ENCODE data around the gene SPATA17.
"Not testable (repeated sequence)": the region's sequence is repeated elsewhere in the genome, so short reads cannot be mapped to it uniquely, and the experiment has no call there.

SPATA17 gene, protein sequence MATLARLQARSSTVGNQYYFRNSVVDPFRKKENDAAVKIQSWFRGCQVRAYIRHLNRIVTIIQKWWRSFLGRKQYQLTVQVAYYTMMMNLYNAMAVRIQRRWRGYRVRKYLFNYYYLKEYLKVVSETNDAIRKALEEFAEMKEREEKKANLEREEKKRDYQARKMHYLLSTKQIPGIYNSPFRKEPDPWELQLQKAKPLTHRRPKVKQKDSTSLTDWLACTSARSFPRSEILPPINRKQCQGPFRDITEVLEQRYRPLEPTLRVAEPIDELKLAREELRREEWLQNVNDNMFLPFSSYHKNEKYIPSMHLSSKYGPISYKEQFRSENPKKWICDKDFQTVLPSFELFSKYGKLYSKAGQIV
- 0 reads per million in 2 donors for total RNA-seq

- DNase-seq = peak; percentile 61
Measured at GRCh38 chr1:217630711-217631591, at the start of gene SPATA17, which contains the start of gene GPATCH2. TSS of gene SPATA17 (plus strand) at chr1:217631344. CDS start at chr1:217631379, 35 bp downstream. TSS of gene GPATCH2 (minus strand) at chr1:217631090. CDS start at chr1:217630971, 119 bp downstream.

DNA sequence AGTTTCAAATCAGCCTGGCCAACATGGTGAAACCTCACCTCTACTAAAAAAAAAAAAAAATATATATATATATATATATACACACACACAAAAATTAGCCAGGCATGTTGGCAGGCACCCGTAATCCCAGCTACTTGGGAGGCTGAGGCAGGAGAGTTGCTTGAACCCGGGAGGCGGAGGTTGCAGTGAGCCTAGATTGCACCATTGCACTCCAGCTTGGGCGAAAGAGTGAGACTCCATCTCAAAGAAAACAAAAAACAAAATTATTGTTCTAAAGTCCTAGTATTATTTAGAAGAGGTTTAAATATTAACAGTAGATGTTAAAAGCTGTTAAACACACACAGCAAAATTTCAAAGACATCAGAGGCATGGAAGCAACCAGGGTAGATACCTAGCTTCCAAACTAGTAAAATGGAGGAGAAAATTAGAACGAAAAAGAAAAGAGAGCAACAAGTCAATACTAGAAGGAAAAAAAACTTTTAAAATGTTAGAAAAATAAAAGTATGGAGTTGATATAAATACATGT lies 46.8 kb upstream of the SPATA17 start:
- DNase-seq = not testable (repeated sequence)

GRCh38 chr1:217585577-217585976 lies 45.6 kb upstream of the SPATA17 start:
- no peak for DNase-seq

GRCh38 chr1:217586586-217586985 lies 44.6 kb upstream of the SPATA17 start:
- no peak for DNase-seq

DNA sequence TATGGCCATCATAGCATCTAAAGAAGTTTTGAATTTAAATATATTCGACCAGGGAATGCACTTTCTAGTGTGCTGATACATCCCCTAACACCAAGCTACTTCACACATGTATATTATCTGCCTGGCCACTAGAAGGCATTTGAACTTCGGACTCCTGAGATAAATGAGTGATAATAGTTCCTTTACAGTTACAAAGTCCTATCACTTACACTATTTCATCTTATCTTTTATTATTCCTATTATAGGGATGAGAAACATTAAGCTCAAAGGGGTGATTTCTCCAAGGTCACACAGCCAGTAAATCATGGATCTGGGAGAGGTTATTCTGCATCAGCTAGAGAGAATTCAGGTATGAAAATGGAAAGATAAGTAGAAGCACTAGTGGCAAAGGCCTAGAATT lies 40.5 kb upstream of the SPATA17 start:
- no peak for DNase-seq

DNA sequence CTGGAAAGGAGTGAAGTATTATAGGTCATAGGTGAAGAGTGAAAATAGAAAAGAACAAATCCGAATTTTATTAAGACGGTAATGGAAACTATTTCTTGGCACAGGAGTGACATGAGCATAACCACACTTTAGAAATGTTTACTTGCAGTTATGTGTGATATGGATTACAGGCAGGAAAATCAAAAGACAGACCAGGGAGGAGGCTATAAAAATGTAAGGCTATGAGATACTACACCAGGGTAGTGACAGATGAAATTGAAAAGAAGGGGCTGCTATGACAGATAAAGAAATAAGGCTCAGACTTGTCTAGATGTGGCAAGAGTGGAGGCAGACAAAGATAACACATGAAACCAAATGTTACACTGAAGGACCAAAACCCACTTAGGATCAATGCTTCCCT lies 32.0 kb upstream of the SPATA17 start:
- no peak for DNase-seq

- DNase-seq = no peak
Measured at GRCh38 chr1:217602380-217602779, 28.8 kb upstream of the SPATA17 start.

- DNase-seq = no peak
Measured at GRCh38 chr1:217605390-217605789, 25.8 kb upstream of the SPATA17 start.

- DNase-seq = no peak
Measured at GRCh38 chr1:217614200-217614712, 16.9 kb upstream of the SPATA17 start.

DNA sequence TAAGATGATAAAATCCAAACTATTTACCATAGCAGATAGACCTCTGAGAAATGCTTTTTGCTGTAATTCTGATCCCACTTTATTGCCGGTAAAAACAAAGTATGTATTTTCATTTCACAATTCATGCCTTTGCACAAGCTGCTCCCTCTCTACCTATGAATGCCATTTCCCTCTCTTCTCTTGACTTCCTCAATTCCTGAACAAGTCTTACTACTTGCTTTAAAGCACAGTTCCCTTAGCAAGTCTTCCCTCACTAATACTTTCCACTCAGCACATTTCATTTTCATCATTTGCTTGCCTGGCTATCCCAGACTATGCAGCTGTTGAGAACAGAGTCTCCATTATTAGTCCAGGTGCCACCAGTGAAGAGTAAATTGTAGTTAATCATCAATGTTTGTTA lies 14.0 kb upstream of the SPATA17 start:
- no peak for DNase-seq

GRCh38 chr1:217620814-217621213 lies 10.3 kb upstream of the SPATA17 start:
- no peak for DNase-seq

GRCh38 chr1:217622042-217622441 lies 9.1 kb upstream of the SPATA17 start:
- DNase-seq = no peak

GRCh38 chr1:217626321-217626720 lies 4.8 kb upstream of the SPATA17 start:
- DNase-seq = no peak

DNA sequence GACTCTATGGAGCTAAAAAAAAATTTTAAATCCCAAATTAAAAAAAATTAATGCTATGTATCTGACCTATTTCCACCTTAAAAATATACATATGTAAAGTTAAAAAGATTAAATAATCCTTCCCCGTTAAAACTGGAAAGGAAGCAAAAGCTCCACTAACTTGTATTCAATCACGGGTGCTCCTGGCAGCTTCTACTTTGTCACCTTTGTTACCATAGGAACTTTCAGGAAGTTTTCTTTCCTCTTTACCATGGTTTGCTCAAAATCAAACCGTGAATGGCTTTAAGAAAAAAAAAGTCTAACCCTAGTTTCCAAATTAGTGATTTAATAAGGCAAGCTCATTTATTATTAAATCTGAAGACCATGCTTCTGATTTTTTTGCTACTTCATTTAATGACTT lies 3.7 kb upstream of the SPATA17 start:
- DNase-seq = no peak

- no peak for DNase-seq
Measured at GRCh38 chr1:217642455-217642854, 11.3 kb downstream of the SPATA17 start.

GRCh38 chr1:217647791-217648190 lies 16.6 kb downstream of the SPATA17 start:
- no peak for DNase-seq

DNA sequence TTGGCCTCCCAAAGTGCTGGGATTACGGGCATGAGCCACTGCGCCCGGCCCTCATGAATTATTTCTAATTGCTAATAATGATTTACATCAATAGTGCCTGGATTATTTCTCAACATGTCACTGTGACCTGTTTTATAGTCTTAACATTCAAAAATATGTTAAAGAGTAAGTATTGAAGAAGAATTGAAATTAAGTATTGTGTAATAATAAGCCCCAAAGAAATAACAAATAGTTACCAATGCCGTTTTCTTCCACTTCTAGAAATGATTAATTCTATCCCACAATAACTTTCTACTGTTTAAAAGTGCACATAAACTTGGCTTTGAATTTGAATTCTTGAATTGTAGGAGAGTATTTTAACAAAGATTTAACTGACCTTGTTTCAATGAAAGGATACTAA lies 19.5 kb downstream of the SPATA17 start:
- no peak for DNase-seq

- DNase-seq = no peak
Measured at GRCh38 chr1:217660353-217661062, 29.4 kb downstream of the SPATA17 start.

DNA sequence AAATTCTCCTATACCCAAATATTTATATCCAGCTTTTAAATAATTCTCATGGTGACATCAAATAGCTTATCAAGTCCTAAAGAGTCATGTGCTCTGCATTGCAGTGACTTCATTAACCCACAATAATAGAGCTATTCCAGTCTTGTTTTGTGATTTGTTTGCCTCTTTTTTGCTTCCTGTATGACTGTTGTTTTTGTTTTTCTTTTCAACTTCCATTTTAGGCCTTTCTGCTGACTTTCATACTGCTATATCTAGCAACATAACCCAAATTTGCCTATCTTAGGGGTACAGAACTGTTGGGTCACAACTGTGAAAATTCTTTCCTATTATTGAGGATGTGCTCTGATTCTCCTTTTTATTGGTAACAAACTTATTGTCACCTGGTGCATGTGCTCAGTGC lies 30.3 kb downstream of the SPATA17 start:
- no peak for DNase-seq

- DNase-seq = no peak
Measured at GRCh38 chr1:217668351-217668940, 37.3 kb downstream of the SPATA17 start.

DNA sequence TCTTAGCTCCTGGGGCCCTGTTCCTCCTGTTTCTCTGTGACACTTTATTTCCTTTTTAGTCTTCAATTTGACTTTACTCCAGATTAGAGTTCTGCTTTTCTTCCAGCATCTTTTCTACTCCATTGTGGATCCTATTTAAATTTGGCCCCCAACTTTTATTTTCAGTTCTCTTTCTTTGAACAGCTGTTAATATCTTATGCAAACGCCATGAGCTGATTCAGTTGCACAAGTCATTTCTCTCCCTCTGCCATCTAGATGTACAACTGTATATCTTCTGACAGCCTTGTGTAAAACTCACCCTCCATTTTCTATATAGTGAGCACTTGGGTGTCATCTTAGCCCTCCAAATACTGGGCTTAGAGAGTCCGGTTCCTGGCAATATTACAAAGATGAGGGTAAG lies 42.2 kb downstream of the SPATA17 start:
- DNase-seq = no peak

- DNase-seq = no peak
Measured at GRCh38 chr1:217674028-217674729, 43.0 kb downstream of the SPATA17 start.
